Type B pancreatic cell (in vitro differentiated cells): ENCODE data around the gene TGDS. TPM values are rescaled to one million over a fixed set of nuclear protein-coding genes. Genes with fewer than 3 reads are reported as not detected.

ENCODE experiments used
- DNase-seq: peaks from one replicate; pipeline ENCODE4 v3.0.0; 2021; ENCODE audit warnings: mixed read lengths; ENCODE audit not compliant: unreplicated experiment; ENCODE audit errors: extremely low spot score
- H3K27ac Mint-ChIP-seq: 2 replicates; pipeline ENCODE4 v1.8.0; 2021; ENCODE audit warnings: mild to moderate bottlenecking, mixed read lengths
- H3K27me3 Mint-ChIP-seq: 2 replicates; pipeline ENCODE4 v1.8.0; 2021; ENCODE audit warnings: mixed read lengths
- H3K36me3 Mint-ChIP-seq: 2 replicates; pipeline ENCODE4 v1.8.0; 2021; ENCODE audit warnings: mixed read lengths
- H3K4me1 Mint-ChIP-seq: one replicate; pipeline ENCODE4 v1.8.0; 2021; ENCODE audit warnings: mixed read lengths; ENCODE audit not compliant: unreplicated experiment
- H3K4me3 Mint-ChIP-seq: 2 replicates; pipeline ENCODE4 v1.8.0; 2021; ENCODE audit warnings: mild to moderate bottlenecking, mixed read lengths
- H3K9me3 Mint-ChIP-seq: 2 replicates; pipeline ENCODE4 v1.8.0; 2021; ENCODE audit warnings: mixed read lengths
- CTCF ChIP-seq: fragments of 200-600 bp; sonication (generic); conservative IDR thresholded peaks from 2 replicates; pipeline ENCODE4 v1.5.0; 2021; ENCODE audit warnings: antibody characterized with exemption, mild to moderate bottlenecking
- total RNA-seq: library from RNA; stranded (reverse); gene quantifications from 2 replicates; pipeline ENCODE4 v1.2.1, GENCODE V29; 2021; ENCODE audit warnings: low replicate concordance

TGDS gene
- total RNA-seq, 1 donor from 2014 or later = 11.7 TPM

- H3K4me1 Mint-ChIP-seq = no peaks in the 10 kb centered on the region
- no peak for DNase-seq
- H3K27me3 Mint-ChIP-seq = no peaks in the 10 kb centered on the region
- peaks cover 4% of the 10 kb centered on the region for H3K9me3 Mint-ChIP-seq
- H3K36me3 Mint-ChIP-seq = peaks cover 27% of the 10 kb centered on the region
- H3K27ac Mint-ChIP-seq = no peak overlapping the region
- H3K4me3 Mint-ChIP-seq = no peak overlapping the region
- no peak for TF ChIP-seq CTCF
These were observed 36.5 kb upstream of the TGDS start for GRCh38 chr13:94632226-94632980.

GRCh38 chr13:94630858-94631257 lies 34.9 kb upstream of the TGDS start:
- Mint-ChIP-seq H3K36me3 (peaks cover 30% of the 10 kb centered on the region), H3K27me3 (no peaks in the 10 kb centered on the region), H3K4me3 (no peak overlapping the region), H3K9me3 (no peaks in the 10 kb centered on the region), H3K27ac (no peak overlapping the region), H3K4me1 (no peaks in the 10 kb centered on the region)
- DNase-seq = no peak
- no peak for TF ChIP-seq CTCF

- Mint-ChIP-seq H3K27ac (no peak overlapping the region), H3K4me1 (no peaks in the 10 kb centered on the region), H3K27me3 (no peaks in the 10 kb centered on the region), H3K36me3 (peaks cover 29% of the 10 kb centered on the region), H3K4me3 (no peak overlapping the region), H3K9me3 (no peaks in the 10 kb centered on the region)
- no peak for DNase-seq
- no peak for TF ChIP-seq CTCF
These were observed 27.4 kb upstream of the TGDS start for GRCh38 chr13:94623316-94623715.

GRCh38 chr13:94622344-94622743 lies 26.4 kb upstream of the TGDS start:
- Mint-ChIP-seq H3K27me3 (no peaks in the 10 kb centered on the region), H3K4me3 (no peak overlapping the region), H3K27ac (no peak overlapping the region), H3K4me1 (no peaks in the 10 kb centered on the region), H3K36me3 (peaks cover 29% of the 10 kb centered on the region), H3K9me3 (no peaks in the 10 kb centered on the region)
- DNase-seq = no peak
- TF ChIP-seq CTCF = no peak

GRCh38 chr13:94620286-94620896 lies 24.4 kb upstream of the TGDS start:
- H3K27me3 Mint-ChIP-seq = no peaks in the 10 kb centered on the region
- H3K4me3 Mint-ChIP-seq = no peak overlapping the region
- H3K27ac Mint-ChIP-seq = no peak overlapping the region
- H3K4me1 Mint-ChIP-seq = no peaks in the 10 kb centered on the region
- H3K9me3 Mint-ChIP-seq = no peaks in the 10 kb centered on the region
- peak; percentile 87 for TF ChIP-seq CTCF
- peaks cover 26% of the 10 kb centered on the region for H3K36me3 Mint-ChIP-seq
- DNase-seq = no peak
